GM12872 (cell line): ENCODE data around the gene CLN6.

Experiments used
- TF ChIP-seq, protein P1 (sequence below): IDR thresholded peaks from 3 replicates; pipeline ENCODE4 v1.5.1; 2011; ENCODE audit warnings: low read depth, mild to moderate bottlenecking, low read length, moderate library complexity; ENCODE audit not compliant: insufficient read depth

The CLN6 gene

GRCh38 chr15:68275165-68275746 is 45.7 kb upstream of the CLN6 start:
- TF ChIP-seq, protein P1, sequence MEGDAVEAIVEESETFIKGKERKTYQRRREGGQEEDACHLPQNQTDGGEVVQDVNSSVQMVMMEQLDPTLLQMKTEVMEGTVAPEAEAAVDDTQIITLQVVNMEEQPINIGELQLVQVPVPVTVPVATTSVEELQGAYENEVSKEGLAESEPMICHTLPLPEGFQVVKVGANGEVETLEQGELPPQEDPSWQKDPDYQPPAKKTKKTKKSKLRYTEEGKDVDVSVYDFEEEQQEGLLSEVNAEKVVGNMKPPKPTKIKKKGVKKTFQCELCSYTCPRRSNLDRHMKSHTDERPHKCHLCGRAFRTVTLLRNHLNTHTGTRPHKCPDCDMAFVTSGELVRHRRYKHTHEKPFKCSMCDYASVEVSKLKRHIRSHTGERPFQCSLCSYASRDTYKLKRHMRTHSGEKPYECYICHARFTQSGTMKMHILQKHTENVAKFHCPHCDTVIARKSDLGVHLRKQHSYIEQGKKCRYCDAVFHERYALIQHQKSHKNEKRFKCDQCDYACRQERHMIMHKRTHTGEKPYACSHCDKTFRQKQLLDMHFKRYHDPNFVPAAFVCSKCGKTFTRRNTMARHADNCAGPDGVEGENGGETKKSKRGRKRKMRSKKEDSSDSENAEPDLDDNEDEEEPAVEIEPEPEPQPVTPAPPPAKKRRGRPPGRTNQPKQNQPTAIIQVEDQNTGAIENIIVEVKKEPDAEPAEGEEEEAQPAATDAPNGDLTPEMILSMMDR = no peak

DNA sequence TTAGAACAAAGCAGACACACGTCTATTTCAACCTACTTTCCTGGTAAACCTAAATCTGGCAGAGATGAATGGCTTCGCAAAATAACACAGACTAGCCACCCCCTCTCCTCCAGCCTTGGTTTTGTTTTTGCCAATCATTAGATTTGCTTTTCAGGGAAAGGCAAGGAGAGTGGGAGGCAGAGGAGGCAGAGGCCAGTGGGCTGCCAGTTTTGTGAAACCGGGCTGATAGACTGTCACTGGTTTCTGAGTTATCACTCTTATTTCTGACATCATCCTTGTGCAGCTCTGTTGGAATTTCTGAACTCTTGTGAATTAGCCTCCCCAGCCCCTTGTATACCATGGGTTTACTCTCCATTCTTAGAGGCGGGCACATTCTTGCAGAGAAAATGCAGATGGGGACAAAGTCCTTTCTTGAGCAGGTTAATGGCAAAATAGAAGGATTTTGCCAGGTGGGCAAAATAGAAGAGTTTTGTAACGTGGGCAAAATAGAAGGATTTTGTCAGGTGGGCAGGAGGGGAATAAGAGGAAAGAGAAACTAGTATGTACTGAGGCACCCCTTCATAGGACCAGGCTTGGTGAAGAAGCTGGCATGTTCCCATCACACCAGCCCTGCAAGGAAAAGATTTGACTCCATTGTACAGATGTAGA is 44.8 kb upstream of the CLN6 start:
- TF ChIP-seq, protein P1 = no peak

DNA sequence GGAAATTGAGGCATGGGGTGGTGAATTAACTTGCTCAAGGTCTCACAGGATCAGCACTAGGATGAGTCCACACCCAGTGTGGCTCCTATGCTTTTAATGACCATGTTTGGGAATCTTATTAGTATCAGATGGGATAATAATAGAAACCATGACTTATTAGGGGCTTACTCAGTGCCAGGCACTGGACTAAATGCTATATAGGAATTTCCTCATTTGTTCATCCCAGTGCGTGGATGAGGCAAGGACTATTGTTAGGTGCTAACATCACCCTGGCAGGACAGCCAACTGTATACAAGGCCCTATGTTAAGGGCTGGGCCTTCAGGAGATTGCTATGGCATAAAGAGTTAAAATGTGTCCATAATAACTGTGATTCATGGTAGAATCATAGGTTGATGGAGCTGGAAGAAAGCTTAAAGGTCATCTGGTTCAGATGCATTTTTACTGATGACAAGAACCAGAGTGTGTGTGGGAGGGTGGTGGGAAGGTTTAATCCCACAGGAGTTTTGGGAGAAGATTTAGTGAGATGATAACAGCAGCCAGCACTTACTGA is 43.3 kb upstream of the CLN6 start:
- TF ChIP-seq, protein P1 = no peak

GRCh38 chr15:68271854-68272471 is 42.4 kb upstream of the CLN6 start:
- TF ChIP-seq, protein P1 = no peak

- TF ChIP-seq, protein P1 = no peak
Observed at GRCh38 chr15:68268405-68268804, 38.9 kb upstream of the CLN6 start.

DNA sequence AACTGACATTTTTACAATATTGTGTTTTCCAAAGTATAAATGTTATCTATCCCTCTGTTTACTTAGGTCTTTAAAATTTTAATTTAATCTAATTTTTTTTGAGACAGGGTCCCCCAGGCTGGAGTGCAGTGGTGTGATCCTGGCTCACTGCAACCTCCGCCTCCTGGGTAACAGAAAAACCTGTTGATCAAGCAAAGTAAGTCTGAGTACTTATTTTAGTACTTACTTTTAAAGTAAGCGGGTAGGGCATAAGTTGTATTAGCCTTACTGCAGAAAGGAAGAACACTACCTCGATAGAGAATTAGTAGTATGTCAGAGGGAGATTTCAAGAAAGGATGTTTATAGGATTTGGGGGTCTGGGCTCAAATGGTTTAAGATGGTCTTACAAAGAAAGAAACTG is 36.1 kb upstream of the CLN6 start:
- TF ChIP-seq, protein P1 = no peak

DNA sequence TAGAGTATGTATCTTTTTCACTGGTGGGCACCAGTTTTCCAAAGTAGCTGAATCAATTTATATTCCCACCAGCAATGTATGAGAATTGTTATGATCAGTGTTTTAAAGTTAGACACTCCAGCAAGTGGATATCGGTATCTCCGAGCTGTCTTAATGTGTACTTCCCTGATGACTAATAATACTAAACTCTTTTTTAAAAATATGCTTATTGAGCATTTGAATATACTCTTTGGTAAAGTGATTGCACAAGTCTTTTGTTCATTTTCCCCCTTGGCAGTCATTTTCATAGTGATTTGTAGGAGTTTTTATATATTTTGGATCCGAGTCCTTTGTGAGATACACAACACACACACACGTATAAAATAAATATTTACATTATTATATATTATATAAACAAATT is 35.6 kb upstream of the CLN6 start:
- TF ChIP-seq, protein P1 = no peak
